GM23338 (cell line): ENCODE measurements around the gene WNT10A.
"Not testable (repeated sequence)": the region's sequence is repeated elsewhere in the genome, so short reads cannot be mapped to it uniquely, and the experiment has no call there.

Experiments
- CREB1 ChIP-seq: fragments of 250-450 bp; sonication (Bioruptor Pico); IDR thresholded peaks from 2 replicates; pipeline ENCODE4 v1.5.0; 2020; ENCODE audit warnings: low read depth, mild to moderate bottlenecking, moderate library complexity
- CTCF ChIP-seq, 2 experiments: fragments of 200-600 bp in 1 of 2; sonication (generic) in 1 of 2; conservative IDR thresholded peaks; 2 replicates each; pipeline versions ENCODE4 v1.5.1 to v1.6.1; 2016 to 2017; ENCODE audit warnings: antibody characterized with exemption in 2 of 2, low read depth in 2 of 2, mild to moderate bottlenecking in 2 of 2, moderate library complexity in 1 of 2
- EZH2 ChIP-seq: fragments of 200-600 bp; sonication (generic); IDR thresholded peaks from one replicate; pipeline ENCODE4 v1.8.0; 2017; ENCODE audit warnings: antibody characterized with exemption, mild to moderate bottlenecking, low read depth; ENCODE audit not compliant: unreplicated experiment
- EZH2phosphoT487 ChIP-seq: fragments of 200-600 bp; sonication (generic); IDR thresholded peaks from one replicate; pipeline ENCODE4 v1.8.1; 2018; ENCODE audit warnings: antibody characterized with exemption; ENCODE audit not compliant: unreplicated experiment
- JUNB ChIP-seq: IDR thresholded peaks from one replicate; pipeline ENCODE4 v1.6.1; 2016; ENCODE audit warnings: antibody characterized with exemption; ENCODE audit not compliant: unreplicated experiment
- POLR2AphosphoS5 ChIP-seq: IDR thresholded peaks from 2 replicates; pipeline ENCODE4 v1.6.1; 2016; ENCODE audit warnings: antibody characterized with exemption, low read depth
- REST ChIP-seq: IDR thresholded peaks from one replicate; pipeline ENCODE4 v1.6.1; 2018; ENCODE audit warnings: antibody characterized with exemption; ENCODE audit not compliant: unreplicated experiment
- STAT1 ChIP-seq: IDR thresholded peaks from one replicate; pipeline ENCODE4 v1.6.1; 2016; ENCODE audit warnings: antibody characterized with exemption; ENCODE audit not compliant: unreplicated experiment
- ZNF114 ChIP-seq: fragments of 250-450 bp; sonication (Bioruptor Pico); IDR thresholded peaks from 2 replicates; pipeline ENCODE4 v1.5.0; 2020; ENCODE audit warnings: mild to moderate bottlenecking, moderate library complexity
- ZNF331 ChIP-seq: fragments of 250-450 bp; sonication (Bioruptor Pico); IDR thresholded peaks from 2 replicates; pipeline ENCODE4 v1.5.0; 2020; ENCODE audit warnings: low read depth, mild to moderate bottlenecking, moderate library complexity
- TF ChIP-seq, protein P1 (sequence below): IDR thresholded peaks from 2 replicates; pipeline ENCODE4 v1.6.1; 2016; ENCODE audit warnings: antibody characterized with exemption

DNA sequence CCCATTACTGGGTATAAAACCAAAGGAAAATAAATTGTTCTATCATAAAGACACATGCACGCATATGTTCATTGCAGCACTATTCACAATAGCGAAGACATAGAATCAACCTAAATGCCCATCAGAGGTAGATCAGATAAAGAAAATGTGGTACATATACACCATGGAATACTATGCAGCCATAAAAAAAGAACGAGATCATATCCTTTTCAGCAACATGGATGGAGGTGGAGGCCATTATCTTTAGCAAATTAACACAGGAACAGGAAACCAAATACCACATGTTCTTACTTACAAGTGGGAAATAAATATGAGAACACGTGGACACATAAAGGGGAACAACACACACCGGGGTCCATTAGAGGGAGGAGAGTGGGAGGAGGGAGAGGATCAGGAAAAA is 36.3 kb upstream of the WNT10A start:
- TF ChIP-seq CTCF (conservative IDR thresholded peaks at IDR 0.05; ENCODE audit: low read depth in 2 of 2); EZH2phosphoT487; POLR2AphosphoS5; EZH2; STAT1; ZNF331; REST; ZNF114; JUNB; CREB1: not testable (repeated sequence)
- TF ChIP-seq, protein P1, sequence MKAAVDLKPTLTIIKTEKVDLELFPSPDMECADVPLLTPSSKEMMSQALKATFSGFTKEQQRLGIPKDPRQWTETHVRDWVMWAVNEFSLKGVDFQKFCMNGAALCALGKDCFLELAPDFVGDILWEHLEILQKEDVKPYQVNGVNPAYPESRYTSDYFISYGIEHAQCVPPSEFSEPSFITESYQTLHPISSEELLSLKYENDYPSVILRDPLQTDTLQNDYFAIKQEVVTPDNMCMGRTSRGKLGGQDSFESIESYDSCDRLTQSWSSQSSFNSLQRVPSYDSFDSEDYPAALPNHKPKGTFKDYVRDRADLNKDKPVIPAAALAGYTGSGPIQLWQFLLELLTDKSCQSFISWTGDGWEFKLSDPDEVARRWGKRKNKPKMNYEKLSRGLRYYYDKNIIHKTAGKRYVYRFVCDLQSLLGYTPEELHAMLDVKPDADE = not testable (repeated sequence)
